Measurements from ENCODE around the gene GALK1. TPM values are rescaled to one million over a fixed set of nuclear protein-coding genes. Genes with fewer than 3 reads are reported as not detected.

Gene GALK1
- total RNA-seq: 31.0 TPM

GRCh38 chr17:75764711-75765421, at the start of gene GALK1:
Gene GALK1, minus strand, starts transcription at chr17:75765192. Its CDS starts 56 bp downstream, at chr17:75765136.

DNA sequence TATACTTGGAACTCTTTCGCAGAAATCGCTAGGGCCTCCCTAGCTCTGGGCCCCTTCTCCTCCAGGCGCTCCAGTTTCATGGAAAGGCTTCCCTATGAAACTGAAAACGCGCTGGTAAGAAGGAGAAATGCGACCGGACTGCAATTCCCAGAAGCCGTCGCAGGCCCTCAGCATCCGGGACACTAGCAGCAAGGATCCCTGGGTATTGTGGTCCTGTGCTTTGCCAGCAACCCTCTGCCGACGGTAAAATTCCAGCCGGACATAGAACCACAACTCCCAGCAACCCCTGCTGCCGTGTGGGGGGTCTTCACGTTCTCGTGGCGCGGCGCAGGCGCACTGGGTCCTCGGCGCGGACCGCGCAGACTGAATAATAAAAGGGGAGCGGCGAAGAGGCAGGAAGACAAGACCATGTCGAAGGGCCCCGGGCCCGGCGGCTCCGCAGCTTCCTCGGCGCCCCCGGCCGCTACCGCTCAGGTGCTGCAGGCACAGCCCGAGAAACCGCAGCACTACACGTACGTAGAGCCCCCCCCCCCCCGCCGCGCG, 19.6 kb upstream of the GALK1 start, which contains the start of gene UNK:
Gene UNK (plus strand): TSS at position 334 of the 543 bp plus-strand sequence. CDS start 75 bp downstream, at position 409.

GRCh38 chr17:75720656-75721462, 44.1 kb downstream of the GALK1 start, which contains the start of gene ITGB4:
Gene ITGB4, plus strand, starts transcription at chr17:75721459. Its CDS starts 3,245 bp downstream, at chr17:75724704.

Other genes with a start within 250 kb of the GALK1 start
- gene CASKIN2, start 249.7 kb downstream of the GALK1 start, total RNA-seq: 31.7 TPM
- 23.6 TPM for gene TSEN54, start 248.7 kb downstream of the GALK1 start, total RNA-seq
- gene LLGL2, start 239.5 kb downstream of the GALK1 start, total RNA-seq: 74.6 TPM
- gene MYO15B, start 177.4 kb downstream of the GALK1 start, total RNA-seq: 260 TPM
- gene SMIM5, start 131.8 kb downstream of the GALK1 start, total RNA-seq: 20.1 TPM
- 36.8 TPM for gene RECQL5, start 98.0 kb downstream of the GALK1 start, total RNA-seq
- gene SAP30BP, start 97.9 kb downstream of the GALK1 start, total RNA-seq: 38.3 TPM
- 9.5 TPM for gene ITGB4, start 43.7 kb downstream of the GALK1 start, total RNA-seq
- gene UNK, start 19.6 kb upstream of the GALK1 start, total RNA-seq: 60.3 TPM
- gene UNC13D, start 79.2 kb upstream of the GALK1 start, total RNA-seq: 12.6 TPM
- 38.6 TPM for gene WBP2, start 90.1 kb upstream of the GALK1 start, total RNA-seq
- gene TRIM47, start 113.4 kb upstream of the GALK1 start, total RNA-seq: 25.9 TPM
- 23.2 TPM for gene TRIM65, start 131.8 kb upstream of the GALK1 start, total RNA-seq
- 61.1 TPM for gene MRPL38, start 139.7 kb upstream of the GALK1 start, total RNA-seq
- 16.5 TPM for gene FBF1, start 175.8 kb upstream of the GALK1 start, total RNA-seq
- 56.1 TPM for gene ACOX1, start 214.0 kb upstream of the GALK1 start, total RNA-seq
- 24.6 TPM for gene TEN1, start 214.0 kb upstream of the GALK1 start, total RNA-seq
- gene CDK3, start 235.7 kb upstream of the GALK1 start, total RNA-seq: 7.3 TPM

Data from metanephros (tissue), 1 donor.